RWPE1 (cell line): ENCODE results near the gene EFL1.

Source experiments
- CTCF ChIA-PET: fragments of 350-600 bp; sonication (Branson Sonifier 250); formaldehyde crosslinking; extraction: SDS; loops from one replicate; lab custom pipeline; 2021; lab: Yijun Ruan, JAX
- POLR2A ChIA-PET: fragments of 400-600 bp; formaldehyde crosslinking; extraction: SDS; loops from one replicate; lab custom pipeline; 2020; ENCODE audit warnings: antibody characterized with exemption; ENCODE audit not compliant: low non-redundant PET; lab: Yijun Ruan, JAX
- DNase-seq: peaks from one replicate; pipeline ENCODE4 v3.0.0; 2012; ENCODE audit warnings: low spot score
- H3K27ac ChIP-seq: fragments of 450-650 bp; 2 replicates; pipeline ENCODE4 v1.5.1; 2017
- CTCF ChIP-seq: fragments of 450-650 bp; conservative IDR thresholded peaks from 2 replicates; pipeline ENCODE4 v1.5.1; 2017; ENCODE audit warnings: low read depth, mild to moderate bottlenecking

Gene EFL1

GRCh38 chr15:82176542-82176941 is 86.0 kb downstream of the EFL1 start:
- CTCF ChIA-PET, result no interaction called here
- POLR2A ChIA-PET, result no interaction called here
- no peak for DNase-seq

DNA sequence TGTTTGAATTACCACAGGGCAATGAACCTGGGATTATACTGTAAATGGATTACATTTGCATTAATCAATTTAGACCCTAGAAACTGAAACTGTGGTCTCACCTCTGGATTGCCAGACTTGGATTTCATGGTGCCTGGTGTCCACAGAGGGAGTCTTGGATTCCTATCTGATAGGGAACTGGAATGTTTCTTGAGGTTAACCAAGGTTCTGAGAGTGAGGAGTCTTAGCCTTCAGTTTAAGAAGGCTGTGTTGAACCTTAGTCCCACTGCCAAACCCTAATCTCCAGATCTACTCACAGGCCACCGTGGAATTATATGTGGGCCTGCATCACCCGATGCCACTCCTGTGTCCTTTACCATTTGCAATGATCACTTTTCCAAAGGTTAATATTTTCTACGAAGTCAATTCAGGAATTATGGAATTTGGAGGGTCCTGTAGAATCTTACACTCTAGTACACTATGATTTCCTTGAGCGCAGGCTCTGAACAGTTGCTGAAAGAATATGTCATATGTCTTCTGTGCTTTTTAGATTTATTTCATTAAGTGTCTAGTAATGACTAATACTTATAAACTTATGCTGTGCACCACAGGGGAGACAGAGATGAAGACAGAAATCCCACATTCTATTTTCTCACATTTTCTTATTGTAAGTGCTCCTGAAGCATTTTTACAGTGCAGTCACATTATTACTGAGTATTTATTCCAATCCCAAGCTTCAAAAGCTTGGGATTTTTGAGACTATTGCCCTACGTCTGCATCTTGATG is 87.9 kb downstream of the EFL1 start:
- CTCF ChIA-PET, result no interaction called here
- no peak overlapping the region for H3K27ac ChIP-seq
- POLR2A ChIA-PET, result no interaction called here
- DNase-seq, result no peak
- TF ChIP-seq CTCF, result no peak

More at GRCh38 chr15:82176542-82176941, 86.0 kb downstream of the EFL1 start:
- H3K27ac ChIP-seq, result no peak overlapping the region
- no peak for TF ChIP-seq CTCF

DNA sequence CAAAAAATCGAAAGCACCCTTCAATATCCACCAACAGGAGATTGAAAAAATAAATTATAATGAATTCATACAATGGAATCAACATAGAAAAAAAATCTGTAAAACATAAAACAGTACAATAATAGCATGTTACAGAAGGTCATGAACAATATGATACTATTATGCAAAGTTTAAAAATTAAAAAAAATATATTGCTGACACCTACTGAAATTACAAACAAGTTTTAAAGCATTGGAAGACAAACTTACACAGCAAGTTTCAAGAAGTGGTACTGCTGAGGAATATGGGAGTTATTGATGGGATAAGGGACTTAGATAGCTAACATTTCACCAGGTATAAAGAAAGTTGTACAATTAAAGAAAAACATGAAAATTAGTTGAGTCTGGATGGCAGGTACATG is 89.4 kb downstream of the EFL1 start:
- no peak for DNase-seq
- ChIA-PET POLR2A (no interaction called here), CTCF (no interaction called here)
- TF ChIP-seq CTCF, result no peak
- no peak overlapping the region for H3K27ac ChIP-seq

DNA sequence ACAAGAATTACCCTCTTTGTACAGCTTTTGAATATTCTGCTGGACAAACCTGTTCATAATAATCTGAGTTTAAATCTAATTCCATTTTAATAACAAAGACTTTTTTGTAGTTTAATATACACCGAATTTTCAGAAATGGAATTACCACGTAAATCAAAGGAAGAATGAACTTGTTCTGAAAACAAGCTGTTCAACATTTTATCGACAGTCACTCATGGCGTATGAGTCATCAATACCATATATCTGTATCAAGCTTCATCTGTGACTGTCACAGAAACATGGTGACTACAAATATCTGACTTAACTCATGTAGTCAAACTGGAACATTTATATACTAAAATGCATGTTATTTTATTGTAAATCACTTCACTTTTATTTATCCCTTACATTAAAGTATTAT is 90.0 kb downstream of the EFL1 start:
- CTCF ChIA-PET, result no interaction called here
- DNase-seq, result peak; percentile 31
- no peak overlapping the region for H3K27ac ChIP-seq
- TF ChIP-seq CTCF, result no peak
- POLR2A ChIA-PET, result no interaction called here

GRCh38 chr15:82168757-82169156 is 93.8 kb downstream of the EFL1 start:
- ChIA-PET POLR2A (no interaction called here), CTCF (interaction anchor here (0.5 kb wide), 1 partner anchor 47 kb away, joined by 3 read pairs; no protein-coding TSS in a partner anchor)
- TF ChIP-seq CTCF, result no peak
- H3K27ac ChIP-seq, result no peak overlapping the region
- no peak for DNase-seq

GRCh38 chr15:82168296-82168695 is 94.2 kb downstream of the EFL1 start:
- DNase-seq, result no peak
- no peak overlapping the region for H3K27ac ChIP-seq
- POLR2A ChIA-PET, result no interaction called here
- CTCF ChIA-PET, result interaction anchor here (0.5 kb wide), 1 partner anchor 46 kb away, joined by 3 read pairs; no protein-coding TSS in a partner anchor
- no peak for TF ChIP-seq CTCF
